ENCODE results near the gene NRP2.

Gene NRP2

GRCh38 chr2:205734436-205735037, 52.2 kb downstream of the NRP2 start:
- DNase-seq: no peak

GRCh38 chr2:205738117-205738968, 56.0 kb downstream of the NRP2 start:
- no peak for DNase-seq

- no peak for DNase-seq
Observed at GRCh38 chr2:205739620-205740019, 57.3 kb downstream of the NRP2 start.

GRCh38 chr2:205740381-205740780, 58.1 kb downstream of the NRP2 start:
- DNase-seq: no peak

- DNase-seq: no peak
Observed at GRCh38 chr2:205741256-205741978, 59.1 kb downstream of the NRP2 start.

GRCh38 chr2:205743137-205743536, 60.8 kb downstream of the NRP2 start:
- DNase-seq: no peak

- DNase-seq: no peak
Observed at GRCh38 chr2:205744074-205744591, 61.8 kb downstream of the NRP2 start.

GRCh38 chr2:205745661-205746419, 63.5 kb downstream of the NRP2 start:
- DNase-seq: no peak

GRCh38 chr2:205746420-205746785, 64.1 kb downstream of the NRP2 start:
- DNase-seq: no peak

- no peak for DNase-seq
Observed at GRCh38 chr2:205747829-205748386, 65.6 kb downstream of the NRP2 start.

GRCh38 chr2:205748639-205749038, 66.3 kb downstream of the NRP2 start:
- no peak for DNase-seq

GRCh38 chr2:205749078-205749477, 66.8 kb downstream of the NRP2 start:
- DNase-seq: no peak

GRCh38 chr2:205750797-205751196, 68.5 kb downstream of the NRP2 start:
- DNase-seq: no peak

GRCh38 chr2:205751569-205752031, 69.3 kb downstream of the NRP2 start:
- DNase-seq: no peak

- no peak for DNase-seq
Observed at GRCh38 chr2:205752296-205752820, 70.1 kb downstream of the NRP2 start.

- DNase-seq: no peak
Observed at GRCh38 chr2:205752924-205753323, 70.6 kb downstream of the NRP2 start.

GRCh38 chr2:205754285-205754923, 72.1 kb downstream of the NRP2 start:
- DNase-seq: no peak

GRCh38 chr2:205754924-205755321, 72.6 kb downstream of the NRP2 start:
- no peak for DNase-seq

GRCh38 chr2:205755923-205756322, 73.6 kb downstream of the NRP2 start:
- no peak for DNase-seq

GRCh38 chr2:205757271-205757670, 75.0 kb downstream of the NRP2 start:
- no peak for DNase-seq

GRCh38 chr2:205758051-205758450, 75.8 kb downstream of the NRP2 start:
- DNase-seq: no peak

- no peak for DNase-seq
Observed at GRCh38 chr2:205758500-205758899, 76.2 kb downstream of the NRP2 start.

Data from effector CD4-positive, alpha-beta T cell (primary cell).